ENCODE measurements around the gene PCDHGA1.

Gene PCDHGA1

DNA sequence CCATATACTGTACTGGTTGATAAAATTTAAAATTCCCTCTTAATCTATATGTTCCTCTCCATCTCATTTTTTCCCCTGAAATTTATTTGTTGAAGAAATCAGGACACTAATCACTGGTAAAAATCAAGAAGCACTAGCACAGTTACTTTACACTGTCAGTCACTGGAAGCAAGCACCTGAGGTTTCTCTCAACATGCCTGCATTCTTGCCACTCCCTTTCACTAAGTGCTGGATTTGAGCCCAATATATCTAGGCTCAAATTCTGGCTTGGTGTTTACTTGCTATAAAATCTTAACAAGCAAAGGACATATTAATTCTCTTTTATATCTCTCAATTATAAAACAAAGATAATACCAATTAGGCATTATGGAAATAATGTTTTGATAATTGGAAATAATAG, 229.8 kb downstream of the PCDHGA1 start:
- TF ChIP-seq, protein P1, sequence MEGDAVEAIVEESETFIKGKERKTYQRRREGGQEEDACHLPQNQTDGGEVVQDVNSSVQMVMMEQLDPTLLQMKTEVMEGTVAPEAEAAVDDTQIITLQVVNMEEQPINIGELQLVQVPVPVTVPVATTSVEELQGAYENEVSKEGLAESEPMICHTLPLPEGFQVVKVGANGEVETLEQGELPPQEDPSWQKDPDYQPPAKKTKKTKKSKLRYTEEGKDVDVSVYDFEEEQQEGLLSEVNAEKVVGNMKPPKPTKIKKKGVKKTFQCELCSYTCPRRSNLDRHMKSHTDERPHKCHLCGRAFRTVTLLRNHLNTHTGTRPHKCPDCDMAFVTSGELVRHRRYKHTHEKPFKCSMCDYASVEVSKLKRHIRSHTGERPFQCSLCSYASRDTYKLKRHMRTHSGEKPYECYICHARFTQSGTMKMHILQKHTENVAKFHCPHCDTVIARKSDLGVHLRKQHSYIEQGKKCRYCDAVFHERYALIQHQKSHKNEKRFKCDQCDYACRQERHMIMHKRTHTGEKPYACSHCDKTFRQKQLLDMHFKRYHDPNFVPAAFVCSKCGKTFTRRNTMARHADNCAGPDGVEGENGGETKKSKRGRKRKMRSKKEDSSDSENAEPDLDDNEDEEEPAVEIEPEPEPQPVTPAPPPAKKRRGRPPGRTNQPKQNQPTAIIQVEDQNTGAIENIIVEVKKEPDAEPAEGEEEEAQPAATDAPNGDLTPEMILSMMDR (IDR thresholded peaks at IDR 0.05; ENCODE audit: borderline replicate concordance, control extremely low read depth, extremely low read depth, insufficient read depth, missing control alignments): no peak
- in situ Hi-C loops (cut with MboI; ENCODE audit: low sequenced_read_pairs, unreplicated experiment): no loop called here
- DNase-seq (ENCODE audit: low spot score): no peak

DNA sequence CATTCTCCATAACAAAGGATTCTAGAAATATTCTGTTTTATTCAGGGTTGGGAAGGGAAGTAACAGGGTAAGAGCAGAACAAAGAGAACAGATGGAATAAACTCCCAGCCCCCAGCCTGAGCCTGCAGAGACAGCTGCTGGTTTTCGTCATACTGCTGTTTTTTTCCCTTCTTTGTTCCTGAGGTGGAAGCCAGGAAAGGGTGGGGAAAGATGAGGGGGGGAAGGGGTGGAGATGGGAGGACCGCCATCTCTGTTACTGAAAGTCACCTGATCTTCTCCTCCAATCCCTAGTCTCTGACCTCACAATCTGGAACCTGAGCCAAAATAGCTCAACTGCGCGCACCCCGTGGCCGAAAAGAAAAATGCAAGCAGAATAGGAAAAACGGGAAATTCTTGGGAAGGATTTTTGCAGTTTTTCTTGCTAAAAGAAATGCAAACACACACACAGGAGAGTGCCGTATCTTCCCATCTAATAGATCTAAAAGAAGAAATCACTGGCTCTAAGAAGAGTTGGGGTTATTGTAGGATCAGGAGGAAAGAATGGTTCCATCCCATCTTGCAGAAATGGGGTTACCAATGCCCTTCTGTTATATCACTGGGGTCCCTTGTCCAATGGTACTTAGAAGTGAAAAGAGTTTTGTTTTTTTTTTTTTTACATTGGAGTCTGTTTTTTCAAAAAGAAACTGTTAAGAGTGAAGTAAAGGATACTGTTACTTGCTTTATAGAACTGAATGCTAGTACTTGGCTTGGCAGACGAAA, 230.6 kb downstream of the PCDHGA1 start:
- DNase-seq (ENCODE audit: low spot score): no peak
- TF ChIP-seq, protein P1 (IDR thresholded peaks at IDR 0.05; ENCODE audit: borderline replicate concordance, control extremely low read depth, extremely low read depth, insufficient read depth, missing control alignments): no peak
- in situ Hi-C loops (cut with MboI; ENCODE audit: low sequenced_read_pairs, unreplicated experiment): no loop called here

Data from GM13976 (cell line).